HCT116 (cell line): ENCODE measurements around the gene EIF4A3.

Experiments
- EGR1 ChIP-seq: IDR thresholded peaks from 2 replicates; pipeline ENCODE4 v1.6.1; 2012; ENCODE audit warnings: low read depth
- EZH2phosphoT487 ChIP-seq: fragments of 200-600 bp; IDR thresholded peaks from 2 replicates; pipeline ENCODE4 v1.6.1; 2018; ENCODE audit warnings: antibody characterized with exemption, borderline replicate concordance
- JUND ChIP-seq: IDR thresholded peaks from 2 replicates; pipeline ENCODE4 v1.6.1; 2012
- POLR2A ChIP-seq: IDR thresholded peaks from 2 replicates; pipeline ENCODE4 v1.7.0; 2011; ENCODE audit warnings: borderline replicate concordance; ENCODE audit not compliant: insufficient read depth, insufficient read length; ENCODE audit errors: extremely low read depth
- TCF7L2 ChIP-seq: IDR thresholded peaks from 2 replicates; pipeline ENCODE4 v1.7.0; 2011; ENCODE audit warnings: borderline replicate concordance, inconsistent platforms; ENCODE audit not compliant: insufficient read depth, insufficient read length; ENCODE audit errors: extremely low read depth
- TF ChIP-seq, protein P1 (sequence below), 3 experiments: fragments of 200-600 bp in 1 of 3; sonication (generic) in 1 of 3; IDR thresholded peaks in 2 of 3; conservative IDR thresholded peaks in 1 of 3; 2 replicates each; pipeline ENCODE4 v1.5.1; 2012 to 2017; ENCODE audit warnings: low read depth in 2 of 3, low read length in 2 of 3, antibody characterized with exemption in 1 of 3, borderline replicate concordance in 1 of 3, control low read depth in 1 of 3, mild to moderate bottlenecking in 1 of 3, mixed read lengths in 1 of 3, mixed run types in 1 of 3, moderate library complexity in 1 of 3; ENCODE audit not compliant: insufficient read depth in 1 of 3

DNA sequence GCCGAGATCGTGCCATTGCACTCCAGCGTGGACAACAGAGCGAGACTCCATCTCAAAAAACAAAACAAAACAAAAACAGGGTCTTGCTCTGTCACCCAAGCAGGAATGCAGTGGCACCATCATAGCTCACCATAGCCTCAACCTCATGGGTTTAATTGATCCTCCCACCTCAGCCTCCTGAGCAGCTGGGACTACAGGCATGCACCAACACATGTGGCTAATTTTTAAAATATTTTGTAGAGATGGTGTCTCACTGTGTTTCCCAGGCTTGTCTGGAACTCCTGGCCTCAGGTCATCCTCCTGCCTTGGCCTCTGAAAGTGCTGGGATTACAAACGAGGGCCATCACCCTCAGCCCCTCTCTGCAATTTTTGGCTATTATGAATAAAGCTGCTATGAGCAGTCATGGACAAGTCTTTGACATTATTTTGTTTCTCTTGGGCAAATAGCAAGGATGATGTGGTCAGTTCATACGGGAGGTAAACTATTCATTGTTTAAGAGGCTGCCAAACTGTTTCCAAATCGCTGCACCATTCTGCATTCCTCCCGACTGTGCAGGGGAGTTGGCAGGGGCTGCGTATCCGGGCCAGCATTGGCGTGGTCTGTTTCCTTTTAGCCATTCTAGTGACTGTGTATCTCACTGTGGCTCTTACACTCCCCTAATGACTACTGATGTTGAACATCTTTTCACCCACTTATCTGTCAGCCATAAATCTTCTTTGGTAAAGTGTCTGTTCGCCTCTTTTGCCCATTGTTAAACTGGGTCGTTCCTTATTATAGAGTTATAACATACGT, 21.1 kb downstream of the EIF4A3 start:
- TF ChIP-seq JUND: no peak
- TF ChIP-seq TCF7L2: no peak
- no peak for TF ChIP-seq EGR1
- TF ChIP-seq, protein P1, sequence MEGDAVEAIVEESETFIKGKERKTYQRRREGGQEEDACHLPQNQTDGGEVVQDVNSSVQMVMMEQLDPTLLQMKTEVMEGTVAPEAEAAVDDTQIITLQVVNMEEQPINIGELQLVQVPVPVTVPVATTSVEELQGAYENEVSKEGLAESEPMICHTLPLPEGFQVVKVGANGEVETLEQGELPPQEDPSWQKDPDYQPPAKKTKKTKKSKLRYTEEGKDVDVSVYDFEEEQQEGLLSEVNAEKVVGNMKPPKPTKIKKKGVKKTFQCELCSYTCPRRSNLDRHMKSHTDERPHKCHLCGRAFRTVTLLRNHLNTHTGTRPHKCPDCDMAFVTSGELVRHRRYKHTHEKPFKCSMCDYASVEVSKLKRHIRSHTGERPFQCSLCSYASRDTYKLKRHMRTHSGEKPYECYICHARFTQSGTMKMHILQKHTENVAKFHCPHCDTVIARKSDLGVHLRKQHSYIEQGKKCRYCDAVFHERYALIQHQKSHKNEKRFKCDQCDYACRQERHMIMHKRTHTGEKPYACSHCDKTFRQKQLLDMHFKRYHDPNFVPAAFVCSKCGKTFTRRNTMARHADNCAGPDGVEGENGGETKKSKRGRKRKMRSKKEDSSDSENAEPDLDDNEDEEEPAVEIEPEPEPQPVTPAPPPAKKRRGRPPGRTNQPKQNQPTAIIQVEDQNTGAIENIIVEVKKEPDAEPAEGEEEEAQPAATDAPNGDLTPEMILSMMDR (IDR thresholded peaks at IDR 0.05 in 2 of 3, conservative IDR thresholded peaks at IDR 0.05 in 1 of 3; ENCODE audit: borderline replicate concordance in 1 of 3, insufficient read depth in 1 of 3, low read depth in 2 of 3, low read length in 2 of 3): no peak
- no peak for TF ChIP-seq POLR2A
- no peak for TF ChIP-seq EZH2phosphoT487
